K562 (cell line): ENCODE results near the gene RNF17. TPM values are rescaled to one million over a fixed set of nuclear protein-coding genes. Genes with fewer than 3 reads are reported as not detected.

ENCODE experiments used
- ATAC-seq: fragments of 200-7000 bp; cut with Tn5 transposase; 3 replicates; pipeline ENCODE4 v1.9.1; 2020; ENCODE audit warnings: moderate library complexity
- BruUV-seq: library from RNA; stranded (reverse); fragments of 400-500 nt; replicated peaks from 2 replicates; lab custom pipeline; 2021; lab: Mats Ljungman, UMichigan
- CTCF ChIA-PET: fragments of 300-600 bp; formaldehyde crosslinking; extraction: SDS; loops from one replicate; lab custom pipeline; 2021; ENCODE audit warnings: low intra/inter-chr PET ratio; lab: Yijun Ruan, JAX
- POLR2A ChIA-PET: fragments of 300-600, 350-650 bp; sonication (Branson Sonifier 250); formaldehyde crosslinking; extraction: SDS; loops from one replicate; lab custom pipeline; 2021; ENCODE audit warnings: antibody characterized with exemption, inconsistent platforms; lab: Yijun Ruan, JAX
- DNase-seq, 4 experiments: peaks; one replicate each; pipeline versions ENCODE4 v3.0.0 to v3.0.0-alpha.2; 2011 to 2018; ENCODE audit warnings: low spot score in 3 of 4, mixed read lengths in 3 of 4; ENCODE audit errors: extremely low read depth in 1 of 4
- FAIRE-seq: peaks from 2 replicates; lab custom pipeline; 2011; peaks lifted over from hg19 to GRCh38; lab: Jason Lieb, UNC
- H2AFZ ChIP-seq: 2 replicates; pipeline ENCODE4 v1.6.0; 2011; ENCODE audit warnings: low read depth, low read length, control low read depth, inconsistent platforms
- H3K27ac ChIP-seq: fragments of 200-600 bp; 3 replicates; pipeline ENCODE4 v1.8.0; 2011; ENCODE audit warnings: low read depth, mild to moderate bottlenecking, control low read depth, inconsistent platforms, low read length, moderate library complexity, mixed read lengths; ENCODE audit errors: extremely low read depth
- H3K27me3 ChIP-seq, 2 experiments: fragments of 300-600 bp in 1 of 2; 2 replicates in 1 of 2; 3 replicates in 1 of 2; pipeline versions ENCODE4 v1.6.0 to v1.8.0; 2011; ENCODE audit warnings: inconsistent platforms in 2 of 2, low read length in 2 of 2, mild to moderate bottlenecking in 1 of 2, mixed read lengths in 1 of 2, moderate library complexity in 1 of 2; ENCODE audit not compliant: control insufficient read depth in 2 of 2, insufficient read depth in 2 of 2
- H3K36me3 ChIP-seq: fragments of 300-600 bp; 3 replicates; pipeline ENCODE4 v1.8.0; 2011; ENCODE audit warnings: mild to moderate bottlenecking, low read length, inconsistent platforms; ENCODE audit not compliant: control insufficient read depth, insufficient read depth
- H3K4me1 ChIP-seq, 2 experiments: fragments of 200-600 bp in 1 of 2; replicated peaks in 1 of 2; 2 replicates in 1 of 2; 3 replicates in 1 of 2; pipeline versions ENCODE4 v1.5.1 to v1.8.0; 2011; ENCODE audit warnings: inconsistent platforms in 2 of 2, low read length in 2 of 2, mild to moderate bottlenecking in 1 of 2, mixed read lengths in 1 of 2, moderate library complexity in 1 of 2; ENCODE audit not compliant: control insufficient read depth in 2 of 2, insufficient read depth in 2 of 2
- H3K4me2 ChIP-seq: 2 replicates; pipeline ENCODE4 v1.6.1; 2011; ENCODE audit warnings: low read length, control low read depth, inconsistent platforms, mixed read lengths; ENCODE audit not compliant: insufficient read depth
- H3K4me3 ChIP-seq: fragments of 200-600 bp; sonication (generic), shearing (Covaris generic); 2 replicates; pipeline ENCODE4 v1.5.1; 2016; ENCODE audit warnings: control low read depth, inconsistent platforms
- H3K79me2 ChIP-seq: fragments of 200-600 bp; 3 replicates; pipeline ENCODE4 v1.8.0; 2011; ENCODE audit warnings: low read length, inconsistent platforms; ENCODE audit not compliant: control insufficient read depth, insufficient read depth
- H3K9ac ChIP-seq, 2 experiments: 2 replicates each; pipeline versions ENCODE4 v1.6.0 to v1.6.1; 2011; ENCODE audit warnings: low read depth in 2 of 2, low read length in 2 of 2, control low read depth in 1 of 2, inconsistent platforms in 1 of 2, mild to moderate bottlenecking in 1 of 2, mixed read lengths in 1 of 2; ENCODE audit not compliant: insufficient read depth in 1 of 2
- H3K9me1 ChIP-seq: one replicate; pipeline ENCODE4 v1.6.0; 2011; ENCODE audit warnings: inconsistent platforms, mild to moderate bottlenecking, low read length, moderate library complexity; ENCODE audit not compliant: control insufficient read depth, insufficient read depth
- H3K9me3 ChIP-seq: replicated peaks from 2 replicates; pipeline ENCODE4 v1.5.1; 2011; ENCODE audit warnings: low read depth, low read length, inconsistent platforms; ENCODE audit not compliant: control insufficient read depth, insufficient read depth
- H4K20me1 ChIP-seq: replicated peaks from 2 replicates; pipeline ENCODE4 v1.6.1; 2011; ENCODE audit warnings: low read length, inconsistent platforms, mixed read lengths; ENCODE audit not compliant: control insufficient read depth, insufficient read depth
- KDM1A ChIP-seq, 2 experiments: fragments of 450-650 bp; IDR thresholded peaks; 2 replicates each; pipeline ENCODE4 v1.6.1; 2016; ENCODE audit warnings: mild to moderate bottlenecking in 2 of 2
- SRSF3 ChIP-seq: fragments of 200-400 bp; formaldehyde crosslinking; IDR thresholded peaks from 2 replicates; pipeline ENCODE4 v1.6.1; 2016; ENCODE audit warnings: mild to moderate bottlenecking, low read length, moderate library complexity; ENCODE audit not compliant: insufficient read depth
- ZZZ3 ChIP-seq: fragments of 450-650 bp; IDR thresholded peaks from 2 replicates; pipeline ENCODE4 v1.6.1; 2016; ENCODE audit warnings: antibody characterized with exemption, mild to moderate bottlenecking, moderate library complexity
- WGBS: fragments of 100-300 bp; shearing (Covaris generic); methylation state at CpG from one replicate; pipeline ENCODE4 v1.1.6; 2016; ENCODE audit warnings: low coverage, mixed read lengths; ENCODE audit not compliant: insufficient coverage; ENCODE audit errors: missing lambda C conversion rate; 5-methylcytosine and 5-hydroxymethylcytosine counted together
- in situ Hi-C: fragments of 300-500 bp; cut with MboI; formaldehyde crosslinking; loops from 4 replicates; pipeline ENCODE4 v1.15.0; 2018; ENCODE audit warnings: inconsistent platforms, mixed read lengths
- intact Hi-C: fragments of 100-400 bp; cut with micrococcal nuclease; formaldehyde crosslinking; loops from 2 replicates; pipeline ENCODE4 v1.14.2; 2022
- polyA plus RNA-seq, 8 experiments: library from polyadenylated mRNA; depleted of rRNA in 4 of 8; stranded (reverse) in 5 of 8; unstranded in 3 of 8; fragments of >200 nt; fragmentation: Nextera tagmentation in 2 of 8; fragmentation: Illumina TruSeq in 1 of 8; extraction: Ambion mirVana in 2 of 8; extraction: Trizol in 1 of 8; gene quantifications; 2 replicates each; pipeline versions ENCODE4 v1.2.1 to v1.2.3, GENCODE V29; 2011 to 2014; ENCODE audit warnings: inconsistent platforms in 1 of 8, missing spikeins in 1 of 8
- total RNA-seq, 7 experiments: library from RNA; depleted of rRNA in 6 of 7; stranded (reverse); fragments of >200 nt in 6 of 7; fragmentation: Illumina TruSeq in 2 of 7; extraction: Trizol in 2 of 7; gene quantifications; 2 replicates each; pipeline versions ENCODE4 v1.2.1 to v1.2.3, GENCODE V29; 2011 to 2021; ENCODE audit warnings: low replicate concordance in 1 of 7
- TF ChIP-seq, protein P1 (sequence below): fragments of 250-450 bp; sonication (Bioruptor Pico); IDR thresholded peaks from 2 replicates; pipeline ENCODE4 v1.8.0; 2021; ENCODE audit warnings: mild to moderate bottlenecking, moderate library complexity

Gene RNF17
- total and polyA plus RNA-seq, 9 of the 15 experiments (the other 6 are each of a cell fraction or from before 2014, with no cell fraction given), result 0.11 to 0.90 (median 0.58) TPM

DNA sequence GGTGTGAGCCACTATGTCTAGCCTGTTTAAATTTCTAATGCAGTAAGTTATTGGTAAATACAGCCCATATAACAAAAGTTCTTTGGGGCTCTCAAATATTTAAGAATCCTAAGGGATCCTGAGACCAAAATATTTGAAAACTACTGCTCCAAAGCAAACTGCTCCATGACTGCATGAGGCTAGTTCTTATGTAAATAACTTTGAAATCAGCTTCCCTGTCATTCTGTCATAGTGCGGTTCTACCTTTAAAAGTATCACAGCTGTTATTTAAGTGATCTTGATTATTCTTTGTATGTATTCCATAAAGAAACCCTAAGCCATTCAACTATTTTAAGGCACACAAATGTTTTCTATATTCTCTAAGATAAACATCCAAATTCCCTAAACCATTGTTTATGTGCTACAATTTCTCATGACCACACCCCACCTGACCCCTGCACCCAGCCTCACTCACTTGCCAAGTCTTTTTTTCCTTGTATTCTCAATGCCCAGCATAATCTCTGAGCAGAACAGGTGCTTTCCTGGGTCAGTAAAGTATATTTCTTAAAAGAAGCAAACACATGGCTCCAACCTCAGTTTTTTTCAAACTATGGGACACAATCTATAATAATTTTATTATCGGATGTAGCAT lies 146.6 kb downstream of the RNF17 start:
- ATAC-seq (no peak), FAIRE-seq (no peak), DNase-seq (no peak)
- intact Hi-C loops, result no loop called here
- peak overlapping the region in 1 of 2 experiments; percentile 30; a peak in 1 of 4 replicates for H3K9ac ChIP-seq
- H3K36me3 ChIP-seq, result peaks cover 70% of the 10 kb centered on the region
- H3K4me1 ChIP-seq, result peaks cover 5 to 16% of the 10 kb centered on the region in 2 experiments; a peak in 3 of 5 replicates
- no peak overlapping the region for H3K4me2 ChIP-seq
- BruUV-seq, result no TSS peak
- no peaks in the 10 kb centered on the region for H3K9me3 ChIP-seq
- H3K9me1 ChIP-seq, result no peaks in the 10 kb centered on the region
- peaks cover 30% of the 10 kb centered on the region for H3K79me2 ChIP-seq
- CTCF ChIA-PET, result no interaction called here
- H4K20me1 ChIP-seq, result no peaks in the 10 kb centered on the region
- in situ Hi-C loops, result no loop called here
- TF ChIP-seq, protein P1, sequence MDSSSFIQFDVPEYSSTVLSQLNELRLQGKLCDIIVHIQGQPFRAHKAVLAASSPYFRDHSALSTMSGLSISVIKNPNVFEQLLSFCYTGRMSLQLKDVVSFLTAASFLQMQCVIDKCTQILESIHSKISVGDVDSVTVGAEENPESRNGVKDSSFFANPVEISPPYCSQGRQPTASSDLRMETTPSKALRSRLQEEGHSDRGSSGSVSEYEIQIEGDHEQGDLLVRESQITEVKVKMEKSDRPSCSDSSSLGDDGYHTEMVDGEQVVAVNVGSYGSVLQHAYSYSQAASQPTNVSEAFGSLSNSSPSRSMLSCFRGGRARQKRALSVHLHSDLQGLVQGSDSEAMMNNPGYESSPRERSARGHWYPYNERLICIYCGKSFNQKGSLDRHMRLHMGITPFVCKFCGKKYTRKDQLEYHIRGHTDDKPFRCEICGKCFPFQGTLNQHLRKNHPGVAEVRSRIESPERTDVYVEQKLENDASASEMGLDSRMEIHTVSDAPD, result no peak
- TF ChIP-seq ZZZ3 (no peak), SRSF3 (no peak), KDM1A (IDR thresholded peaks at IDR 0.05) (no peak)
- TF ChIP-seq, all 486 proteins: peak for 0
- H2AFZ ChIP-seq, result no peak overlapping the region
- H3K4me3 ChIP-seq, result no peak overlapping the region
- POLR2A ChIA-PET, result interaction anchor here (0.7 to 1.4 kb wide), 2 partner anchors 9 to 12 kb away, joined by 3 to 5 read pairs; a partner anchor contains a TSS
- H3K27me3 ChIP-seq, result no peaks in the 10 kb centered on the region
- H3K27ac ChIP-seq, result peak overlapping the region; percentile 61
- 85% methylated on average over 2 of the region's 2 CpGs for WGBS
